HG03175 (cell line): ENCODE measurements around the gene PPP2R2C.

Experiments used
- ATAC-seq: cut with Tn5 transposase; IDR thresholded peaks from one replicate; pipeline ENCODE4 v1.9.1; 2021; ENCODE audit warnings: mild to moderate bottlenecking, moderate library complexity; ENCODE audit not compliant: unreplicated experiment

PPP2R2C gene

DNA sequence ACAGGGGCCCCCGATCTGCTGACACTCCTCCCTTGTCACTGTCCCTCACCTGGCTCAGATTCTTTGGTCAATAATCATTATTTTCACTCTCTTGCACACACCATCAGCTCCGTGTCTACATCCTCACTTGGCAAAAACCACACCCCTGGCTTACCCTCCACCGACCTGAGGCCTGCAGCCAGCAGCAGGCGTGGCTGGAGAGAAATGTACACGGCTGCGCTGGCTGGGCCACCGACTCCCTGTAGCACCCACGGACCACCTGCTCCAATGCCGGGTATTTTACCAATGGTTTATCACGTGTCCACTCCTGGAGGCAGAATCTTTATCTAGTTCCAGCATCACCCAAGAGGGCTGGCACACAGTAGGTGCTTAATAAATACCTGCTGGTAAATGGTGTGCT is 104.3 kb downstream of the PPP2R2C start:
- ATAC-seq, result no peak

DNA sequence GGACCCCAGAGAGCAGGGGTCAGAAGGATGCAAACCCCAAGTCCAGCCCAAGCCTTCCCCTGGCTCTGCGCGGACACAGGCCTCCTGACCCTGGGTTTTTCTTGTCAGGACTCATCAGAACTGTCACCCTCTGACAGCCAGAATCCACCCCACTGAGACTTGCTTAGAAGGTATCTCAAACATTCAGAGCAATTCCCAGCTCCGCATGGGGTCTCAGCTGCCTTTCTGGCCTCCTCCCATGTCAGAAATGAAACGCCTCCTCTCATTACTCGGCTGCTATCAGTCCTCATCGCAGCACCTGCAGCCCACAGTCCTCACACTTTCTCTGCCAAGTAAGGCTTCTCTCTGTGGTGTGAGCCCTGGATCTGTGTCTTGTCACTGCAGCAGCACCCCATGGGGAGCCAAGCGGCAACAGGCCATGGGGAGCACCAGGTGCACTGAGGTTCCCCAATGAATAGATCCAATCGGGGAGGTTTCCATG is 105.0 kb downstream of the PPP2R2C start:
- ATAC-seq, result no peak

GRCh38 chr4:6366581-6366980 is 105.8 kb downstream of the PPP2R2C start:
- no peak for ATAC-seq

- ATAC-seq, result no peak
Measured at GRCh38 chr4:6365545-6366086, 106.8 kb downstream of the PPP2R2C start.

- ATAC-seq, result no peak
Measured at GRCh38 chr4:6364581-6364980, 107.8 kb downstream of the PPP2R2C start.

GRCh38 chr4:6364146-6364545 is 108.3 kb downstream of the PPP2R2C start:
- no peak for ATAC-seq

DNA sequence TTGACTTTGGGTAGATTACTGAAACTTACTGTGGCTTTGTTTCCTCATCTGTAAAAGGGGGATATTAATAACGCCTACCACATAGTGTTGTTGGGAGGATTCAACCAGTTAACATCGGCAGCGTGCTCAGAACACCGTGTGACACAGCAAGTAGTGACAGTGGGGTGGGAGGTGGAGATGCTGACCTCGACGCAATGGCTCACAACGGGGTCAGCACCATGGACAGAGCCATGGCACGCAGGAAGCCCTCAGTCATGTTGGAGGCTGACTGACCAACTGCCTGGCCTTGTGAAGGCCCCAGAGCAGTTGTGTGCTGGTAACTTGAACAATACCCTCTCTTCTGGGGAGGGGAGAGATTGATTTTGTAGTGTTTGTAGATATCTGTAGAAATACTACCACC is 109.5 kb downstream of the PPP2R2C start:
- ATAC-seq, result no peak

DNA sequence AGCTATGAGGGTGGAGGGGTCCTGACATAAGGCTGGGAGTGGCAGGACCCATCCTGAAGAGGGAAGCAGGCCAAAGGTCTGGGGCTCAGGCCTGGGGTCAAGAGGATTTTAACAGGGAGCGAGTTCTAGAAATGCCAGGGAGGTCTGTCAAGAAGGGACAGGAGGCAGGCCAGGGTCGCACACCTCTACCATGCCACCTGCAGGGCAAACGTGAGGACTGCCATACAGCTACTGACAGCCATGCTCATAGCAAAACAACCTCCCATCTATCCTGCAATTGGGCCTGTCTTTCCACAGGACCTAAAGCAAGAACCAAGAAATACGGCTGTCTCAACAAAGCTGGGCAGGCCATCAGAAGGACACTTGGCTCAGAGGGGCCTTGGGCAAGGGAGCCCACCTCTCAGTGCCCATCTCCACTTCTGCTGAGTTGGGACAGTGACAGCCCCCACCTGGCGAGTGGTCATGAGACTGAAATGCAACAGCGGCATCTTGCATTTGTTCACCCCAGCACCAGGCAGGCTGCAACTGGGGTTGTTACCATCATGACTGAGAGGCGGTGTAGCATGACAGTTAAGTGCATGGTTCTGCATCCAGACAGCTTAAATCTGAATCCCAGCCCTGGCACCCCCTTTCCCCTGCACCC is 110.0 kb downstream of the PPP2R2C start:
- ATAC-seq, result no peak

DNA sequence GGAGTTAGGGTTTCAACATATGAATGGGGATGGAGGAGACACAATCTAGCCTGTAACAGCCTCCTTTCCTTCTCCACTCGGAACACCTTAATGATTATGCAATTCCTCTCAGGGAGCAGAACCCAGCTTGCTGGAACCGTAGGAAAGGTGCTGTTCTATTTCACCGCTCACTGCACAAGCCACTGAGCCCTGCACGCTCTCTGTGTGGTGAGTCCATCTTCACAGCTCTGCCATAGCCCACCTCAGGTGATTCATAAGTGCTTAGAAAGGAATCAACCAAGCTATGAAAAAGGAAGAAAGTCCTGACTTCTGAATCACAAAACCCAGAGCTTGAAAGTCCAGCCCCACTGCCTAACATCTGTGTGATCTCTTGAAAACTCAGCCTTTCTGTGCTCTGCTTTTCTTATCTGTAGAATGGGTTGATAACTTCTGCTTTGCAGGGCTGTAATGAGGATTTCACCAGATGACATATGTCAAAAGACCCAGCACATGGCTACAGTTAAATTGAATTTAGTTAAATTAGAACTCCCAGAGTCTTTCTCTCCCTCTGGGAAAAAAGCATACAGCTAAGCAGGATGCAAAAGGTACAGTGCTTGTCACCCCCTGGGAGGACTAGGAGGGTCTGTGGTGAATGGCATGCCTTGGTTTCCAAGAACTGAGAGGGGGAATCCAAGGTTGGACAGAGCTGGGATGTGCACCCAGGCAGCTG is 111.2 kb downstream of the PPP2R2C start:
- ATAC-seq, result no peak

GRCh38 chr4:6360385-6360784 is 112.0 kb downstream of the PPP2R2C start:
- no peak for ATAC-seq

DNA sequence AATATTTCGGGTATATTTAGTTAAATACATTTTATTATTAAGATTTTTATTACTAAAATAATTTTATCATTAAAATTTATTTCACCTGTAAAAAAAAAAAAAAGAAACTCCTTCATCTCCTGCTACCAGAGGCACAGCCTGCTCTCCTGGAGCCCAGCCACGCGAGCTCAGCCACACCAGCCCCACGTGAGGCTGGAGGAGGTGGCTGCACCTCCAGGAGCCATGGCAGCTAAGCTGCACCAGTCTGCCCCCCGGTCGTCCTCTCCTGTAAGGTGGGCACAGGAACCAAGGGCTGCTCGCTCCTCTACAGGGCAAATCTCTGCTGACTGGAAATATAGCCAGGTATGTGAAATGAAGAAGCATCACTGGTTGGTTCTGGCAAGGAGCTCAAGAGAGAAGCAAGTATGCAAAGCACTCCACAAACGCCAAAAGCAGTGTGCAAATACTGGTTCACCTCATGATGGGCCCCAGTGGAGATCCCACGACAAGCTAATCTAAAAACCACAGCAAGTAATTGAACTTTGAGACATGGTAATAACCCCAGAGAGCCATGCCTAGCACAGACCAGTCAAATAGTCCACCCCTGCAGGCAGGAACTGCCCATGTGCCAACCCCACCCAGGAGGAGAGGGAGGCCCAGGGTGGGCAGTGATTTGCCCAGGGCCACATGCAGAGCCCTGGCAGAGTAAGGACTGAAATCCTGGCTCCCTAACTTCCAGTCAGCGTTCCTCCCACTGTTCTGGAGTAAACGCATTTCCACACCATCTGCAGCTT is 112.7 kb downstream of the PPP2R2C start:
- no peak for ATAC-seq

DNA sequence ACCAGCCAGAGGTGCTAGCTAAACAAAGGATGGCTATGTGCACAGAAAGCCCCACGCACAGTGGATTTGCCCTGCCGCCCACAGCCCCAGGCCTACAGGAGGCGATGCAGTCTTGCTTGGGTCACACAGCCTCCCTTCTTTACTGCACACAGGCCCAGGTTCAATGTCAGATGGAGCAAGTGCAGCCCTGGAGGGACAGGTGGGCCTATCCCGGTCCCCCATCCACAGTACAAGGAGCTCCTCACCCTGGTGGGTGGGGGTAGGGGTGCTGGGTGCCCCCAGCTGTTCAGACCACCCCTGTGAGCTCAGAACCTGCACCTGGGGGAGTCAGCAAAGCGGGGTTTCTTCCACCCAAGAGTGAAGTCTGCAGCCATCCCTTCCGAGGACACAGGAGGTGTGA is 114.9 kb downstream of the PPP2R2C start:
- no peak for ATAC-seq

- ATAC-seq, result no peak
Measured at GRCh38 chr4:6356076-6356560, 116.3 kb downstream of the PPP2R2C start.

- ATAC-seq, result no peak
Measured at GRCh38 chr4:6355052-6355451, 117.4 kb downstream of the PPP2R2C start.

GRCh38 chr4:6354626-6355025 is 117.8 kb downstream of the PPP2R2C start:
- ATAC-seq, result no peak

GRCh38 chr4:6354119-6354518 is 118.3 kb downstream of the PPP2R2C start:
- no peak for ATAC-seq

DNA sequence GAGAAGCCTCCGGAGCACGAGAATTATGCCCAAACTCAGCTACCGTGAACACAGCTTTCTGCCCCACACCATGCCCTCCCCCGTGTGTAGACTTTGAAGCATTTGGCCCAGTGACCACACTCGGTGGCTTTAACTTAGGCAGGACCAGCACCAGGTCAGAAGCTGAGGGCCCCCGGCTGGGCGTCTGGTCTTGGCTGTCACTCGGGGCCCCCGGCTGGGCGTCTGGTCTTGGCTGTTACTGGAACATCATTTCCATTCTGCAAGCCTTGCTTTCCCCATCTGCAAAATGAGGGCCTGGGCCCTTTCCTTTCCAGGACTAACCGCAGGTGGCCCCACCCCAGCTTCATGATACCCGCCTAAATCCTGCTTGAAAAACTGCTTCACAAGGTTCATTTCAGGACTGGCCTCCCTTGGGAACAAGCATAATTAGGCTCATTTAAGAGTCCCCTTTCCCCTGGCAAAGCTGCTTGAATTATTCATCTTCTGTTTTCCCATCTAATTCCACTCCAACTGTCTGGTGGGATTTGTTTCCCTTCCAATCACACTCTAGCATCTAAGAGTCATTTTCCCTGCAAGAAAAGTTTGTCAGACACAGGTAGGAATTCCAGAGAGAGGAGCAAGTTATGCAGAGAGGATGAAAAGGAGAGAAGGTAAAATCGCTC is 120.3 kb downstream of the PPP2R2C start:
- no peak for ATAC-seq

DNA sequence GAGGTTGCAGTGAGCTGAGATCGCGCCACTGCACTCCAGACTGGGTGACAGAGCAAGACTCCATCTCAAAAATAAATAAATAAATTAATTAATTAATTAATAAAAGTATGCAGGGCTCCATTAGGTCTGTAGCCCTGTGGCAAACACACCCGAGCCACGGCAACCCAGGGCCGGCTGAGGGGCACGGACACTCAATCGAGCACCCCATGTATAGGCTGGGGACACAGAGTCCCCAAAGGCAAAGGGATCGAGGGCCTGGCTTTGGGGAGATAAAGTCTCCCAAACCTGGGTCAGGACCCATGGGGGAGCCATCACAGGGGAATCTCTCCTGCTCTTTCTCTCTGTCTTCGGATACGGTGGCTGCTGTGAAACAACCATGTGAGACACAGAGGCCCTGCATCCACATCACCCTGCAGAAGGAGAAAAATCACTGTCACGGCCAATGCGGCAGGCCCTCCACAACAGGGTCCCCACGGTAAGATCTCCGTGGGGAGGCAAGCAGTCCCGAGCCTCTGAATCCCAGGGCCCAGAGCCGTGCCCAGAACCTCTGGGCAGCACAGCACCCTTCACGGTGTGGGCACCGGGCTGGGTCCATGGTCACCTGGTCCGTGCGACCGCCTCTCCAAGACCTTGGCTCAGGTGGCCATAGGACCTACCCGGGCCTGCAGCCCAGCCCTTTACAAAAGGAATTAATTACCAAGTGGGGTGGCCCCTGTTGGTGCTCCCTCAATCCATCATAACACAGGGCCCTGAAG is 121.0 kb downstream of the PPP2R2C start:
- ATAC-seq, result no peak

- ATAC-seq, result no peak
Measured at GRCh38 chr4:6350646-6351045, 121.8 kb downstream of the PPP2R2C start.
